ENCODE data around the gene SLC2A9. TPM values are rescaled to one million over a fixed set of nuclear protein-coding genes. Genes with fewer than 3 reads are reported as not detected.
A peak's percentile ranks its signal among the peaks of the same experiment; 100 is the strongest.

Gene SLC2A9
- total RNA-seq = 1 to 10 TPM in 1 of 2 donors, under 1 TPM in 1; 0.52 to 1.2 TPM

- peaks cover 0 to 4% of the 10 kb centered on the region in 2 donors for H3K36me3 Mint-ChIP-seq
- no peaks in the 10 kb centered on the region for H3K9me3 Mint-ChIP-seq
- ATAC-seq = no peak
- DNase-seq (ENCODE audit: low spot score in 2 of 2) = no peak
- H3K27ac Mint-ChIP-seq = no peak within 1 kb of the TSS
Measured at GRCh38 chr4:10020871-10021652, at the start of gene SLC2A9. Gene SLC2A9, minus strand, starts transcription at chr4:10021497. Its CDS starts 68 bp downstream, at chr4:10021429.

GRCh38 chr4:10069075-10069642 is 47.9 kb upstream of the SLC2A9 start:
- Mint-ChIP-seq H3K9me3 (no peaks in the 10 kb centered on the region), H3K36me3 (peaks cover 6 to 10% of the 10 kb centered on the region in 2 donors), H3K27ac (peak overlapping the region in 1 of 2 donors; percentile 86)
- peak; percentile 33 to 42 for ATAC-seq
- no peak for DNase-seq (ENCODE audit: low spot score in 2 of 2)

GRCh38 chr4:10066670-10067651 is 45.7 kb upstream of the SLC2A9 start:
- H3K36me3 Mint-ChIP-seq = peaks cover 5 to 6% of the 10 kb centered on the region in 2 donors
- DNase-seq (ENCODE audit: low spot score in 2 of 2) (no peak), ATAC-seq (no peak)
- peak overlapping the region in 1 of 2 donors; percentile 64 for H3K27ac Mint-ChIP-seq
- no peaks in the 10 kb centered on the region for H3K9me3 Mint-ChIP-seq

GRCh38 chr4:10066206-10066605 is 44.9 kb upstream of the SLC2A9 start:
- peaks cover 5 to 6% of the 10 kb centered on the region in 2 donors for H3K36me3 Mint-ChIP-seq
- peak overlapping the region in 1 of 2 donors; percentile 48 for H3K27ac Mint-ChIP-seq
- H3K9me3 Mint-ChIP-seq = no peaks in the 10 kb centered on the region
- ATAC-seq (no peak), DNase-seq (ENCODE audit: low spot score in 2 of 2) (no peak)

GRCh38 chr4:10063544-10064300 is 42.4 kb upstream of the SLC2A9 start:
- peak in 1 of 2 donors; percentile 23 for ATAC-seq
- no peak for DNase-seq (ENCODE audit: low spot score in 2 of 2)
- Mint-ChIP-seq H3K36me3 (peaks cover 5 to 6% of the 10 kb centered on the region in 2 donors), H3K27ac (peak overlapping the region in 1 of 2 donors; percentile 50), H3K9me3 (no peaks in the 10 kb centered on the region)

GRCh38 chr4:10061650-10062415 is 40.5 kb upstream of the SLC2A9 start:
- ATAC-seq = no peak
- Mint-ChIP-seq H3K9me3 (no peaks in the 10 kb centered on the region), H3K36me3 (peaks cover 5 to 6% of the 10 kb centered on the region in 2 donors), H3K27ac (no peak overlapping the region)
- no peak for DNase-seq (ENCODE audit: low spot score in 2 of 2)

- Mint-ChIP-seq H3K36me3 (peaks cover 0 to 12% of the 10 kb centered on the region in 2 donors), H3K9me3 (no peaks in the 10 kb centered on the region), H3K27ac (no peak overlapping the region)
- no peak for ATAC-seq
- no peak for DNase-seq (ENCODE audit: low spot score in 2 of 2)
Measured at GRCh38 chr4:10058371-10058770, 37.1 kb upstream of the SLC2A9 start.

- H3K36me3 Mint-ChIP-seq = peaks cover 0 to 12% of the 10 kb centered on the region in 2 donors
- ATAC-seq (no peak), DNase-seq (ENCODE audit: low spot score in 2 of 2) (no peak)
- no peak overlapping the region for H3K27ac Mint-ChIP-seq
- no peaks in the 10 kb centered on the region for H3K9me3 Mint-ChIP-seq
Measured at GRCh38 chr4:10057023-10057395, 35.7 kb upstream of the SLC2A9 start.

GRCh38 chr4:10056334-10057022 is 35.2 kb upstream of the SLC2A9 start:
- no peak for ATAC-seq
- Mint-ChIP-seq H3K27ac (no peak overlapping the region), H3K36me3 (peaks cover 0 to 12% of the 10 kb centered on the region in 2 donors), H3K9me3 (no peaks in the 10 kb centered on the region)
- DNase-seq (ENCODE audit: low spot score in 2 of 2) = no peak

- H3K27ac Mint-ChIP-seq = no peak overlapping the region
- DNase-seq (ENCODE audit: low spot score in 2 of 2) (no peak), ATAC-seq (no peak)
- peaks cover 0 to 12% of the 10 kb centered on the region in 2 donors for H3K36me3 Mint-ChIP-seq
- H3K9me3 Mint-ChIP-seq = no peaks in the 10 kb centered on the region
Measured at GRCh38 chr4:10055871-10056270, 34.6 kb upstream of the SLC2A9 start.

- peaks cover 0 to 12% of the 10 kb centered on the region in 2 donors for H3K36me3 Mint-ChIP-seq
- no peak for ATAC-seq
- no peak overlapping the region for H3K27ac Mint-ChIP-seq
- no peak for DNase-seq (ENCODE audit: low spot score in 2 of 2)
- H3K9me3 Mint-ChIP-seq = no peaks in the 10 kb centered on the region
Measured at GRCh38 chr4:10054571-10055041, 33.3 kb upstream of the SLC2A9 start.

- Mint-ChIP-seq H3K9me3 (no peaks in the 10 kb centered on the region), H3K27ac (peak overlapping the region in 1 of 2 donors; percentile 12), H3K36me3 (peaks cover 0 to 12% of the 10 kb centered on the region in 2 donors)
- DNase-seq (ENCODE audit: low spot score in 2 of 2) (no peak), ATAC-seq (no peak)
Measured at GRCh38 chr4:10053635-10054453, 32.5 kb upstream of the SLC2A9 start.

GRCh38 chr4:10051517-10052135 is 30.3 kb upstream of the SLC2A9 start:
- no peak for DNase-seq (ENCODE audit: low spot score in 2 of 2)
- Mint-ChIP-seq H3K36me3 (peaks cover 5 to 11% of the 10 kb centered on the region in 2 donors), H3K9me3 (no peaks in the 10 kb centered on the region), H3K27ac (peak overlapping the region in 1 of 2 donors; percentile 60)
- no peak for ATAC-seq

- ATAC-seq (no peak), DNase-seq (ENCODE audit: low spot score in 2 of 2) (no peak)
- Mint-ChIP-seq H3K9me3 (no peaks in the 10 kb centered on the region), H3K36me3 (peaks cover 2 to 5% of the 10 kb centered on the region in 2 donors), H3K27ac (no peak overlapping the region)
Measured at GRCh38 chr4:10050721-10051120, 29.4 kb upstream of the SLC2A9 start.
